NB4 (cell line): ENCODE measurements around the gene DUOX1.
A peak's percentile ranks its signal among the peaks of the same experiment; 100 is the strongest.

Experiments used
- CTCF ChIP-seq: IDR thresholded peaks from one replicate; pipeline ENCODE4 v1.5.1; 2012; ENCODE audit warnings: low read depth, low read length
- MYC ChIP-seq: IDR thresholded peaks from 2 replicates; pipeline ENCODE4 v1.6.1; 2011; ENCODE audit warnings: low read depth, low read length

GRCh38 chr15:45126535-45127158 is 3.1 kb upstream of the DUOX1 start:
- peak; percentile 59 for TF ChIP-seq CTCF
- TF ChIP-seq MYC, result no peak
